K562 (cell line): Measurements from ENCODE around the gene CYB561A3. TPM values are rescaled to one million over a fixed set of nuclear protein-coding genes. Genes with fewer than 3 reads are reported as not detected.
A peak's percentile ranks its signal among the peaks of the same experiment; 100 is the strongest.

Experiments used
- ATAC-seq: fragments of 200-7000 bp; cut with Tn5 transposase; 3 replicates; pipeline ENCODE4 v1.9.1; 2020; ENCODE audit warnings: moderate library complexity
- BruUV-seq: library from RNA; stranded (reverse); fragments of 400-500 nt; replicated peaks from 2 replicates; lab custom pipeline; 2021; lab: Mats Ljungman, UMichigan
- CTCF ChIA-PET: fragments of 300-600 bp; formaldehyde crosslinking; extraction: SDS; loops from one replicate; lab custom pipeline; 2021; ENCODE audit warnings: low intra/inter-chr PET ratio; lab: Yijun Ruan, JAX
- POLR2A ChIA-PET: fragments of 300-600, 350-650 bp; sonication (Branson Sonifier 250); formaldehyde crosslinking; extraction: SDS; loops from one replicate; lab custom pipeline; 2021; ENCODE audit warnings: antibody characterized with exemption, inconsistent platforms; lab: Yijun Ruan, JAX
- DNase-seq, 4 experiments: peaks; one replicate each; pipeline versions ENCODE4 v3.0.0 to v3.0.0-alpha.2; 2011 to 2018; ENCODE audit warnings: low spot score in 3 of 4, mixed read lengths in 3 of 4; ENCODE audit errors: extremely low read depth in 1 of 4
- FAIRE-seq: peaks from 2 replicates; lab custom pipeline; 2011; peaks lifted over from hg19 to GRCh38; lab: Jason Lieb, UNC
- H2AFZ ChIP-seq: 2 replicates; pipeline ENCODE4 v1.6.0; 2011; ENCODE audit warnings: low read depth, low read length, control low read depth, inconsistent platforms
- H3K27ac ChIP-seq: fragments of 200-600 bp; 3 replicates; pipeline ENCODE4 v1.8.0; 2011; ENCODE audit warnings: low read depth, mild to moderate bottlenecking, control low read depth, inconsistent platforms, low read length, moderate library complexity, mixed read lengths; ENCODE audit errors: extremely low read depth
- H3K27me3 ChIP-seq, 2 experiments: fragments of 300-600 bp in 1 of 2; 2 replicates in 1 of 2; 3 replicates in 1 of 2; pipeline versions ENCODE4 v1.6.0 to v1.8.0; 2011; ENCODE audit warnings: inconsistent platforms in 2 of 2, low read length in 2 of 2, mild to moderate bottlenecking in 1 of 2, mixed read lengths in 1 of 2, moderate library complexity in 1 of 2; ENCODE audit not compliant: control insufficient read depth in 2 of 2, insufficient read depth in 2 of 2
- H3K36me3 ChIP-seq: fragments of 300-600 bp; 3 replicates; pipeline ENCODE4 v1.8.0; 2011; ENCODE audit warnings: mild to moderate bottlenecking, low read length, inconsistent platforms; ENCODE audit not compliant: control insufficient read depth, insufficient read depth
- H3K4me1 ChIP-seq, 2 experiments: fragments of 200-600 bp in 1 of 2; replicated peaks in 1 of 2; 2 replicates in 1 of 2; 3 replicates in 1 of 2; pipeline versions ENCODE4 v1.5.1 to v1.8.0; 2011; ENCODE audit warnings: inconsistent platforms in 2 of 2, low read length in 2 of 2, mild to moderate bottlenecking in 1 of 2, mixed read lengths in 1 of 2, moderate library complexity in 1 of 2; ENCODE audit not compliant: control insufficient read depth in 2 of 2, insufficient read depth in 2 of 2
- H3K4me2 ChIP-seq: 2 replicates; pipeline ENCODE4 v1.6.1; 2011; ENCODE audit warnings: low read length, control low read depth, inconsistent platforms, mixed read lengths; ENCODE audit not compliant: insufficient read depth
- H3K4me3 ChIP-seq: fragments of 200-600 bp; sonication (generic), shearing (Covaris generic); 2 replicates; pipeline ENCODE4 v1.5.1; 2016; ENCODE audit warnings: control low read depth, inconsistent platforms
- H3K79me2 ChIP-seq: fragments of 200-600 bp; 3 replicates; pipeline ENCODE4 v1.8.0; 2011; ENCODE audit warnings: low read length, inconsistent platforms; ENCODE audit not compliant: control insufficient read depth, insufficient read depth
- H3K9ac ChIP-seq, 2 experiments: 2 replicates each; pipeline versions ENCODE4 v1.6.0 to v1.6.1; 2011; ENCODE audit warnings: low read depth in 2 of 2, low read length in 2 of 2, control low read depth in 1 of 2, inconsistent platforms in 1 of 2, mild to moderate bottlenecking in 1 of 2, mixed read lengths in 1 of 2; ENCODE audit not compliant: insufficient read depth in 1 of 2
- H3K9me1 ChIP-seq: one replicate; pipeline ENCODE4 v1.6.0; 2011; ENCODE audit warnings: inconsistent platforms, mild to moderate bottlenecking, low read length, moderate library complexity; ENCODE audit not compliant: control insufficient read depth, insufficient read depth
- H3K9me3 ChIP-seq: replicated peaks from 2 replicates; pipeline ENCODE4 v1.5.1; 2011; ENCODE audit warnings: low read depth, low read length, inconsistent platforms; ENCODE audit not compliant: control insufficient read depth, insufficient read depth
- H4K20me1 ChIP-seq: replicated peaks from 2 replicates; pipeline ENCODE4 v1.6.1; 2011; ENCODE audit warnings: low read length, inconsistent platforms, mixed read lengths; ENCODE audit not compliant: control insufficient read depth, insufficient read depth
- ADNP ChIP-seq: fragments of 200-800 bp; sonication (Bioruptor generic); IDR thresholded peaks from 2 replicates; pipeline ENCODE4 v1.6.1; 2016; ENCODE audit warnings: missing genetic modification characterization, missing compliant biosample characterization
- BCOR ChIP-seq: fragments of 450-650 bp; IDR thresholded peaks from 2 replicates; pipeline ENCODE4 v1.6.1; 2016
- ETS1 ChIP-seq: conservative IDR thresholded peaks from 2 replicates; pipeline ENCODE4 v1.6.1; 2011; ENCODE audit warnings: low read depth, mild to moderate bottlenecking, low read length; ENCODE audit not compliant: control insufficient read depth
- HDAC2 ChIP-seq: fragments of 450-650 bp; IDR thresholded peaks from 2 replicates; pipeline ENCODE4 v1.6.1; 2016; ENCODE audit warnings: mild to moderate bottlenecking
- KDM1A ChIP-seq, 2 experiments: fragments of 450-650 bp; IDR thresholded peaks; 2 replicates each; pipeline ENCODE4 v1.6.1; 2016; ENCODE audit warnings: mild to moderate bottlenecking in 2 of 2
- LARP7 ChIP-seq: fragments of 450-650 bp; IDR thresholded peaks from 2 replicates; pipeline ENCODE4 v1.6.1; 2016
- MAFF ChIP-seq: IDR thresholded peaks from 2 replicates; pipeline ENCODE4 v1.6.1; 2012; ENCODE audit warnings: low read length, improper control_type of control experiment
- PTBP1 ChIP-seq: fragments of 200-400 bp; formaldehyde crosslinking; IDR thresholded peaks from 2 replicates; pipeline ENCODE4 v1.6.1; 2017; ENCODE audit warnings: low read depth, low read length
- ZBTB43 ChIP-seq: sonication (generic); formaldehyde crosslinking; IDR thresholded peaks from 2 replicates; pipeline ENCODE4 v1.8.0; 2023; ENCODE audit warnings: mild to moderate bottlenecking, missing genetic modification reagents
- ZNF592 ChIP-seq: fragments of 450-650 bp; IDR thresholded peaks from 2 replicates; pipeline ENCODE4 v1.6.1; 2017; ENCODE audit warnings: antibody characterized with exemption, mild to moderate bottlenecking
- ZNF76 ChIP-seq: fragments of 250-450 bp; sonication (Bioruptor Pico); IDR thresholded peaks from 2 replicates; pipeline ENCODE4 v1.4.0; 2020; ENCODE audit warnings: mild to moderate bottlenecking, moderate library complexity, borderline replicate concordance
- WGBS: fragments of 100-300 bp; shearing (Covaris generic); methylation state at CpG from one replicate; pipeline ENCODE4 v1.1.6; 2016; ENCODE audit warnings: low coverage, mixed read lengths; ENCODE audit not compliant: insufficient coverage; ENCODE audit errors: missing lambda C conversion rate; 5-methylcytosine and 5-hydroxymethylcytosine counted together
- in situ Hi-C: fragments of 300-500 bp; cut with MboI; formaldehyde crosslinking; loops from 4 replicates; pipeline ENCODE4 v1.15.0; 2018; ENCODE audit warnings: inconsistent platforms, mixed read lengths
- intact Hi-C: fragments of 100-400 bp; cut with micrococcal nuclease; formaldehyde crosslinking; loops from 2 replicates; pipeline ENCODE4 v1.14.2; 2022
- polyA plus RNA-seq, 8 experiments: library from polyadenylated mRNA; depleted of rRNA in 4 of 8; stranded (reverse) in 5 of 8; unstranded in 3 of 8; fragments of >200 nt; fragmentation: Nextera tagmentation in 2 of 8; fragmentation: Illumina TruSeq in 1 of 8; extraction: Ambion mirVana in 2 of 8; extraction: Trizol in 1 of 8; gene quantifications; 2 replicates each; pipeline versions ENCODE4 v1.2.1 to v1.2.3, GENCODE V29; 2011 to 2014; ENCODE audit warnings: inconsistent platforms in 1 of 8, missing spikeins in 1 of 8
- total RNA-seq, 7 experiments: library from RNA; depleted of rRNA in 6 of 7; stranded (reverse); fragments of >200 nt in 6 of 7; fragmentation: Illumina TruSeq in 2 of 7; extraction: Trizol in 2 of 7; gene quantifications; 2 replicates each; pipeline versions ENCODE4 v1.2.1 to v1.2.3, GENCODE V29; 2011 to 2021; ENCODE audit warnings: low replicate concordance in 1 of 7

CYB561A3 gene
- total and polyA plus RNA-seq, 9 of the 15 experiments (the other 6 are each of a cell fraction or from before 2014, with no cell fraction given): 29.2 to 78.9 (median 37.9) TPM

- Histone ChIP-seq H2AFZ (peak overlapping the region; percentile 82), H3K9me3 (no peaks in the 10 kb centered on the region), H3K27ac (peak overlapping the region; percentile 97), H3K9ac (peak overlapping the region; percentile 99), H3K27me3 (no peaks in the 10 kb centered on the region), H3K4me3 (peak overlapping the region; percentile 88), H3K4me1 (peaks cover 40 to 57% of the 10 kb centered on the region in 2 experiments; a peak in 4 of 5 replicates), H4K20me1 (peaks cover 7% of the 10 kb centered on the region), H3K79me2 (peaks cover 58% of the 10 kb centered on the region), H3K9me1 (no peaks in the 10 kb centered on the region), H3K36me3 (peaks cover 36% of the 10 kb centered on the region), H3K4me2 (peak overlapping the region; percentile 100)
- in situ Hi-C loops: no loop called here
- TSS peak; percentile 89 for BruUV-seq
- ATAC-seq (no peak), FAIRE-seq (peak; percentile 23), DNase-seq (no peak)
- intact Hi-C loops: loop anchor here (2.0 to 5.0 kb wide), 3 partner anchors 29 to 76 kb away; partner anchors contain the start of gene TMEM138
- ChIA-PET CTCF (interaction anchor here (1.9 to 8.5 kb wide), 2 partner anchors 51 to 79 kb away, joined by 4 to 135 read pairs; no protein-coding TSS in a partner anchor), POLR2A (interaction anchor here (0.5 to 2.3 kb wide), 19 partner anchors 8 to 324 kb away, joined by 3 to 37 read pairs (median 5); partner anchors contain the start of genes CPSF7, CYB561A3, SDHAF2 and TMEM138)
- 21% methylated on average over 19 of the region's 19 CpGs for WGBS
- peak; percentile 42; the same call in 1 of the 2 replicates for TF ChIP-seq ZNF592
- TF ChIP-seq ADNP: peak; percentile 75
- TF ChIP-seq ZNF76: no peak
- peak; percentile 72 to 78 for TF ChIP-seq KDM1A (IDR thresholded peaks at IDR 0.05)
- TF ChIP-seq LARP7: 0 out of 2 replicates have a peak, but pooled peaks have one; percentile 1
- TF ChIP-seq ZBTB43: no peak
- no peak for TF ChIP-seq MAFF
- TF ChIP-seq BCOR: peak; percentile 98
- TF ChIP-seq ETS1: no peak
- peak; percentile 81; the same call in 1 of the 2 replicates for TF ChIP-seq HDAC2
- TF ChIP-seq PTBP1: peak; percentile 78; the same call in 1 of the 2 replicates
Observed at GRCh38 chr11:61333550-61334433, 27.9 kb downstream of the CYB561A3 start.
